ENCODE measurements around the gene SEMA4G.

The SEMA4G gene

DNA sequence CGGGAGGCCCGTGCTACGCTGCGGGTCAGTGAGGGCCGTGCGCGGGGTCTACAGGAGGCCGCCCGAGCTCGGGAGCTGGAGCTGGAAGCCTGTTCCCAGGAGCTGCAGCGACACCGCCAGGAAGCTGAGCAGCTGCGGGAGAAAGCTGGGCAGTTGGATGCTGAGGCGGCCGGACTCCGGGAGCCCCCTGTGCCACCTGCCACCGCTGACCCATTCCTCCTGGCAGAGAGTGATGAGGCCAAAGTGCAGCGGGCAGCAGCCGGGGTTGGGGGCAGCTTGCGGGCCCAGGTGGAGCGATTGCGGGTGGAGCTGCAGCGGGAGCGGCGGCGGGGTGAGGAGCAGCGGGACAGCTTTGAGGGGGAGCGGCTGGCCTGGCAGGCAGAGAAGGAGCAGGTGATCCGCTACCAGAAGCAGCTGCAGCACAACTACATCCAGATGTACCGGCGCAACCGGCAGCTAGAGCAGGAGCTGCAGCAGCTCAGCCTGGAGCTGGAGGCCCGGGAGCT lies 37.3 kb downstream of the SEMA4G start:
- no peaks in the 10 kb centered on the region for H3K4me1 ChIP-seq (ENCODE audit: low read length)
- H3K4me2 ChIP-seq (ENCODE audit: low read length), result no peak overlapping the region
- TF ChIP-seq, protein P1, sequence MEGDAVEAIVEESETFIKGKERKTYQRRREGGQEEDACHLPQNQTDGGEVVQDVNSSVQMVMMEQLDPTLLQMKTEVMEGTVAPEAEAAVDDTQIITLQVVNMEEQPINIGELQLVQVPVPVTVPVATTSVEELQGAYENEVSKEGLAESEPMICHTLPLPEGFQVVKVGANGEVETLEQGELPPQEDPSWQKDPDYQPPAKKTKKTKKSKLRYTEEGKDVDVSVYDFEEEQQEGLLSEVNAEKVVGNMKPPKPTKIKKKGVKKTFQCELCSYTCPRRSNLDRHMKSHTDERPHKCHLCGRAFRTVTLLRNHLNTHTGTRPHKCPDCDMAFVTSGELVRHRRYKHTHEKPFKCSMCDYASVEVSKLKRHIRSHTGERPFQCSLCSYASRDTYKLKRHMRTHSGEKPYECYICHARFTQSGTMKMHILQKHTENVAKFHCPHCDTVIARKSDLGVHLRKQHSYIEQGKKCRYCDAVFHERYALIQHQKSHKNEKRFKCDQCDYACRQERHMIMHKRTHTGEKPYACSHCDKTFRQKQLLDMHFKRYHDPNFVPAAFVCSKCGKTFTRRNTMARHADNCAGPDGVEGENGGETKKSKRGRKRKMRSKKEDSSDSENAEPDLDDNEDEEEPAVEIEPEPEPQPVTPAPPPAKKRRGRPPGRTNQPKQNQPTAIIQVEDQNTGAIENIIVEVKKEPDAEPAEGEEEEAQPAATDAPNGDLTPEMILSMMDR (IDR thresholded peaks at IDR 0.05; ENCODE audit: low read depth, low read length), result no peak
- no peak for TF ChIP-seq EZH2phosphoT487 (IDR thresholded peaks at IDR 0.05; ENCODE audit: low read depth)

DNA sequence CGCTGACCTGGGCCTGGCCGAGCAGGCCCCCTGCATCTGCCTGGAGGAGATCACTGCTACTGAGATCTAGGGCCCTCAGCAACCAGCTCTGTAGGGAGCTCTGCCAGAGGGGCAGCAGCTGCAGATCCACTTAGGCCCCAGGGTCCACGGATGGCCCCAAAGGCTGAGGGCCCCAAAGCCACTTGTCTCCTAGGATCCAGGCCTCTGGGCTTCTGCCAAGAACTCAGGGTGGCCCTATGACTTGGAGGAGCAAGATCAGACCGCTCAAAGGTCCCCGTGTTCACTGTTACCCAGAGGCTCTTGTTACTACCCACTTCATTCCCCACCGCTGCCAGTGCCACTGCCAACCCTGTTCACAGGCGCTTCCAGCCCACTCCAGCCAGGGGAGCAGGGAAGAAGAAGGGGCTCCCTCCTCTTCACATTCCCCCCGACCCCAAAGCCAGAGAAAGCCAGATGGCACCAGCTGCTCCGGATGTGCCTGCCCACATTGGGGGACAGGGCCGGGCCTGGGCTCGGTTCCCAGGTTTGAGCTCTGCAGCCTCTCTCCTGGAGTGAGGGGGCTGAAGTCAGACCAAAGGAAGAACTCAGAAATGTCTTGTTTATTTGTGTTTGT lies 37.9 kb downstream of the SEMA4G start:
- H3K9ac ChIP-seq (ENCODE audit: low read length), result no peak overlapping the region
- no peaks in the 10 kb centered on the region for H3K9me3 ChIP-seq (ENCODE audit: insufficient read depth, low read length)
- H2AFZ ChIP-seq (ENCODE audit: low read depth, low read length), result no peak overlapping the region
- no peak for TF ChIP-seq EZH2phosphoT487 (IDR thresholded peaks at IDR 0.05; ENCODE audit: low read depth)
- TF ChIP-seq, protein P1 (IDR thresholded peaks at IDR 0.05; ENCODE audit: low read depth, low read length), result no peak
- no peak overlapping the region for H3K4me2 ChIP-seq (ENCODE audit: low read length)
- H3K79me2 ChIP-seq (ENCODE audit: low read length), result no peaks in the 10 kb centered on the region
- H3K27ac ChIP-seq (ENCODE audit: low read length), result no peak overlapping the region
- H4K20me1 ChIP-seq (ENCODE audit: insufficient read depth, low read length), result no peaks in the 10 kb centered on the region
- H3K36me3 ChIP-seq (replicated peaks; ENCODE audit: low read depth, low read length), result no peaks in the 10 kb centered on the region
- H3K4me3 ChIP-seq (ENCODE audit: low read length), result no peak overlapping the region
- H3K4me1 ChIP-seq (ENCODE audit: low read length), result peaks cover under 1% of the 10 kb centered on the region; the same call in 1 of the 2 replicates
- H3K27me3 ChIP-seq (ENCODE audit: low read depth, low read length), result no peaks in the 10 kb centered on the region

More for the DNA sequence above, 37.3 kb downstream of the SEMA4G start:
- no peak overlapping the region for H3K9ac ChIP-seq (ENCODE audit: low read length)
- no peaks in the 10 kb centered on the region for H3K36me3 ChIP-seq (replicated peaks; ENCODE audit: low read depth, low read length)
- H3K27ac ChIP-seq (ENCODE audit: low read length), result no peak overlapping the region
- no peak overlapping the region for H2AFZ ChIP-seq (ENCODE audit: low read depth, low read length)
- no peaks in the 10 kb centered on the region for H3K27me3 ChIP-seq (ENCODE audit: low read depth, low read length)
- H3K79me2 ChIP-seq (ENCODE audit: low read length), result no peaks in the 10 kb centered on the region
- no peaks in the 10 kb centered on the region for H4K20me1 ChIP-seq (ENCODE audit: insufficient read depth, low read length)
- H3K4me3 ChIP-seq (ENCODE audit: low read length), result no peak overlapping the region
- no peaks in the 10 kb centered on the region for H3K9me3 ChIP-seq (ENCODE audit: insufficient read depth, low read length)

DNA sequence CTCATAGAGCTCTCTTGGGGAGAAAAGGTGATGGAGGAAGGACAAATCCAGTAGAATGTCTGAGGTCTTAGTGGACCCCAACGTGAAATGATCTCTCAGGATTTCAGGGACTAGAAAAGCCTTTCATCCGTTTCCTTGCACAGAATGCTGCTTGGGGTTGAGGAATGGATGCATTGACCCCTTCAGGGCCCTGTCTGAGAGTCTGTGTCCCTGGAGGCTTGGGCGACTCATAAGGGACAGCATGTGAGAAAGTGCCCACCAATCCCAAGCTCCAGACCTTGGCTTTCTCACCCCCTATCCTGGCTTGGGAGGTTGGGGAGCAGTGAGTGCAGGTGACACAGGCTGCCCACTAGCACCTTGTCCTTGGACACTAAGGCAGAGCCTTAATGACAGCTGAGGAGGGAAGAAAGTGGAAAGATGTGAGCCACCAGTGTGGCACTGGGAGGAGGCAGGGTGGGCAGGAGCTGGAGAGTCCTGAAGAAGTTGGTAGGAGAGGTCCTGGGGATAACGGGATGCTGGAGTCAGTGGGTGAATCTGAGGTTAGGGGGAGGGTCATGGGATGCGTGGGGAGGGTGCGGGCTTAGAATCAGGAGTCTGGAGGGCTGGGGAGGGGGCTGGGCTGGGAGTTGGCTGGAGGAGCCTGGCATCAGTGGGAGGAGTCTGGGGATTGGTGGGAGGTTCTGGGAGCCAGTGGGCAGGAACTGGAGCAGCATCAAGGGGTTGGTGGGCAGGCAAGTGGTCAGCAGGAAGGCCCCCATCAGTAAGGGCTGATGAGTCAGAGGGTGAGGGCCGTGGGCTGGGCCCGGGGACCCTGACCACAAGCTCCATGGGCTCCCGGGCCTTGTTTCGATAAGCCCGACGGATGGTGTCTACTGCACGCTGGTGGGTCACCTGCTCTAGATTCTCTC lies 38.9 kb downstream of the SEMA4G start:
- Histone ChIP-seq H3K9ac (ENCODE audit: low read length) (no peak overlapping the region), H3K9me3 (ENCODE audit: insufficient read depth, low read length) (no peaks in the 10 kb centered on the region), H3K27me3 (ENCODE audit: low read depth, low read length) (no peaks in the 10 kb centered on the region), H3K4me1 (ENCODE audit: low read length) (peaks cover 10% of the 10 kb centered on the region), H3K36me3 (replicated peaks; ENCODE audit: low read depth, low read length) (no peaks in the 10 kb centered on the region), H2AFZ (ENCODE audit: low read depth, low read length) (no peak overlapping the region), H4K20me1 (ENCODE audit: insufficient read depth, low read length) (no peaks in the 10 kb centered on the region), H3K27ac (ENCODE audit: low read length) (no peak overlapping the region), H3K79me2 (ENCODE audit: low read length) (no peaks in the 10 kb centered on the region), H3K4me3 (ENCODE audit: low read length) (no peak overlapping the region), H3K4me2 (ENCODE audit: low read length) (no peak overlapping the region)
- no peak for TF ChIP-seq EZH2phosphoT487 (IDR thresholded peaks at IDR 0.05; ENCODE audit: low read depth)
- TF ChIP-seq, protein P1 (IDR thresholded peaks at IDR 0.05; ENCODE audit: low read depth, low read length), result no peak

DNA sequence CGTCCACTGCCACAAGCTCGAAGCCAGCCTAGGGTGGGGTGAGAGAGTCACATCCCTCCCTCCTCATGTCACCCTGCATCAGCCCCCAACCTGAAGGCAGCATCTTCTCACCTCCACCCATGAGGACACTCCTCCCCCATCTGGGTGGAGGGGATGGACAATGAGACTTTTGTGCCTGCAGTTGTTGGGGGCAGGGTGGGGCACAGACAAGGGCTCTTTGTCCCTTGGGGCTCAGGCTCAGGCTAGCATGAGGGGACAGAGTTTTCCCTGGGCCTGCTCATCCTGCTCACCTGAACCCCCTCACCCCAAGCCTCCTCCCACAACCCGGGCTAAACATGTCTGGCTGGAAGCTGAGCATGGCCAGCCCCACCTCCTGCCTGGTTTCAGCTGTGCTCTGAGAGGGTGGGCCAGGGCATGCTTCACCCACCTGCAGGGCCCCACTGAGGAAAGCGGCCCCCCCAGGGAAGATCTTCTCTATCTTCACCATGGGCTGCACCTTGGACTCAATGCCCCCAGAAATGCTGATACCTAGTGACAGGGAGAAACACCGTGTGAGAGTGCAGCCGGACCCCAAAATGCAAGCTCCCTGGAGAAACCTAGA lies 39.6 kb downstream of the SEMA4G start:
- no peak overlapping the region for H3K9ac ChIP-seq (ENCODE audit: low read length)
- H3K4me1 ChIP-seq (ENCODE audit: low read length), result peaks cover 12% of the 10 kb centered on the region
- H4K20me1 ChIP-seq (ENCODE audit: insufficient read depth, low read length), result no peaks in the 10 kb centered on the region
- no peaks in the 10 kb centered on the region for H3K9me3 ChIP-seq (ENCODE audit: insufficient read depth, low read length)
- H3K36me3 ChIP-seq (replicated peaks; ENCODE audit: low read depth, low read length), result no peaks in the 10 kb centered on the region
- no peaks in the 10 kb centered on the region for H3K27me3 ChIP-seq (ENCODE audit: low read depth, low read length)
- H3K4me3 ChIP-seq (ENCODE audit: low read length), result no peak overlapping the region
- no peaks in the 10 kb centered on the region for H3K79me2 ChIP-seq (ENCODE audit: low read length)
- TF ChIP-seq, protein P1 (IDR thresholded peaks at IDR 0.05; ENCODE audit: low read depth, low read length), result no peak
- TF ChIP-seq EZH2phosphoT487 (IDR thresholded peaks at IDR 0.05; ENCODE audit: low read depth), result no peak
- no peak overlapping the region for H3K27ac ChIP-seq (ENCODE audit: low read length)
- no peak overlapping the region for H3K4me2 ChIP-seq (ENCODE audit: low read length)
- H2AFZ ChIP-seq (ENCODE audit: low read depth, low read length), result no peak overlapping the region

Measured in OCI-LY3 (cell line).